H1 (cell line): Measurements from ENCODE around the gene CKS1B. TPM values are rescaled to one million over a fixed set of nuclear protein-coding genes. Genes with fewer than 3 reads are reported as not detected.
A peak's percentile ranks its signal among the peaks of the same experiment; 100 is the strongest.

Experiments
- CTCF ChIA-PET: fragments of 300-600 bp; sonication (Branson Sonifier 250); formaldehyde crosslinking; loops from one replicate; lab custom pipeline; 2021; ENCODE audit not compliant: partially characterized antibody; lab: Charles Lee
- POLR2A ChIA-PET: fragments of 300-600 bp; sonication (Branson Sonifier 250); formaldehyde crosslinking; loops from one replicate; lab custom pipeline; 2021; ENCODE audit warnings: inconsistent platforms; ENCODE audit not compliant: partially characterized antibody; lab: Charles Lee
- DNase-seq, 2 experiments: peaks; one replicate each; pipeline versions ENCODE4 v3.0.0 to v3.0.0-alpha.2; 2010 to 2022; ENCODE audit warnings: low spot score in 2 of 2, low read depth in 1 of 2, mixed read lengths in 1 of 2
- FAIRE-seq: peaks from 2 replicates; lab custom pipeline; 2011; peaks lifted over from hg19 to GRCh38; lab: Jason Lieb, UNC
- H2AFZ ChIP-seq: 2 replicates; pipeline ENCODE4 v1.8.1; 2012; ENCODE audit warnings: low read length, inconsistent platforms
- H2AK5ac ChIP-seq: 2 replicates; pipeline ENCODE4 v1.6.1; 2013; ENCODE audit warnings: low read depth, low read length
- H2BK120ac ChIP-seq: replicated peaks from 2 replicates; pipeline ENCODE3; 2013; ENCODE audit warnings: low read depth, low read length, inconsistent platforms
- H2BK12ac ChIP-seq: 2 replicates; pipeline ENCODE4 v1.6.1; 2013; ENCODE audit warnings: low read depth, low read length
- H2BK15ac ChIP-seq: 2 replicates; pipeline ENCODE4 v1.6.1; 2013; ENCODE audit warnings: low read length
- H2BK20ac ChIP-seq: 2 replicates; pipeline ENCODE4 v1.6.1; 2013; ENCODE audit warnings: low read length
- H2BK5ac ChIP-seq: 2 replicates; pipeline ENCODE4 v1.6.1; 2013; ENCODE audit warnings: low read depth, low read length
- H3K14ac ChIP-seq: 2 replicates; pipeline ENCODE4 v1.6.1; 2013; ENCODE audit warnings: inconsistent platforms; ENCODE audit not compliant: insufficient read length
- H3K18ac ChIP-seq: 2 replicates; pipeline ENCODE4 v1.6.1; 2013; ENCODE audit warnings: low read length; ENCODE audit errors: extremely low read depth
- H3K23ac ChIP-seq: 2 replicates; pipeline ENCODE4 v1.6.1; 2013; ENCODE audit warnings: inconsistent platforms; ENCODE audit not compliant: insufficient read length
- H3K23me2 ChIP-seq: 2 replicates; pipeline ENCODE4 v1.6.1; 2013; ENCODE audit warnings: low read depth, low read length
- H3K27ac ChIP-seq: 2 replicates; pipeline ENCODE4 v1.6.1; 2011; ENCODE audit warnings: low read depth, low read length, inconsistent platforms
- H3K27me3 ChIP-seq, 4 experiments: replicated peaks in 1 of 4; 1 replicate in 1 of 4; 2 replicates in 3 of 4; pipeline versions ENCODE4 v1.6.1 to v1.8.1; 2011 to 2013; ENCODE audit warnings: low read length in 3 of 4, mild to moderate bottlenecking in 3 of 4, inconsistent platforms in 2 of 4, mixed read lengths in 2 of 4, moderate library complexity in 1 of 4; ENCODE audit not compliant: control insufficient read depth in 3 of 4, insufficient read depth in 3 of 4; ENCODE audit errors: extremely low read depth in 1 of 4
- H3K36me3 ChIP-seq, 4 experiments: 2 replicates each; pipeline versions ENCODE4 v1.6.1 to v1.8.1; 2011 to 2013; ENCODE audit warnings: mild to moderate bottlenecking in 4 of 4, low read length in 3 of 4, moderate library complexity in 2 of 4, control low read depth in 1 of 4, inconsistent platforms in 1 of 4; ENCODE audit not compliant: insufficient read depth in 4 of 4, control insufficient read depth in 2 of 4
- H3K4ac ChIP-seq: replicated peaks from 2 replicates; pipeline ENCODE3; 2013; ENCODE audit warnings: low read length, low read depth, mixed read lengths, inconsistent platforms; ENCODE audit not compliant: insufficient read length
- H3K4me1 ChIP-seq, 4 experiments: replicated peaks in 1 of 4; 1 replicate in 1 of 4; 2 replicates in 3 of 4; pipeline versions ENCODE4 v1.6.1 to v1.8.1; 2011 to 2013; ENCODE audit warnings: low read length in 3 of 4, inconsistent platforms in 2 of 4, mixed read lengths in 1 of 4; ENCODE audit not compliant: insufficient read depth in 4 of 4, control insufficient read depth in 3 of 4
- H3K4me2 ChIP-seq, 2 experiments: 2 replicates each; pipeline versions ENCODE4 v1.6.1 to v1.8.1; 2011 to 2013; ENCODE audit warnings: low read depth in 2 of 2, low read length in 2 of 2, control low read depth in 1 of 2, inconsistent platforms in 1 of 2, mild to moderate bottlenecking in 1 of 2; ENCODE audit not compliant: insufficient read depth in 1 of 2
- H3K4me3 ChIP-seq, 4 experiments: fragments of 200-600, 300-600 bp in 1 of 4; sonication (generic), shearing (Covaris generic), sonication (Bioruptor Twin) in 1 of 4; 2 replicates each; pipeline versions ENCODE4 v1.5.1 to v1.8.1; 2011 to 2016; ENCODE audit warnings: low read length in 4 of 4, low read depth in 3 of 4, control low read depth in 2 of 4, inconsistent platforms in 2 of 4, mild to moderate bottlenecking in 2 of 4, mixed read lengths in 1 of 4, moderate library complexity in 1 of 4; ENCODE audit not compliant: insufficient read depth in 2 of 4; ENCODE audit errors: extremely low read depth in 1 of 4
- H3K56ac ChIP-seq: replicated peaks from 2 replicates; pipeline ENCODE3; 2013; ENCODE audit warnings: low read depth, mild to moderate bottlenecking, mixed read lengths, low read length, inconsistent platforms; ENCODE audit not compliant: insufficient read length
- H3K79me1 ChIP-seq: 2 replicates; pipeline ENCODE4 v1.6.1; 2013; ENCODE audit warnings: low read depth, low read length, control low read depth
- H3K79me2 ChIP-seq, 2 experiments: 2 replicates each; pipeline versions ENCODE4 v1.6.1 to v1.8.1; 2012 to 2013; ENCODE audit warnings: low read length in 2 of 2, mild to moderate bottlenecking in 2 of 2, inconsistent platforms in 1 of 2; ENCODE audit not compliant: insufficient read depth in 2 of 2, control insufficient read depth in 1 of 2
- H3K9ac ChIP-seq, 4 experiments: replicated peaks in 1 of 4; 1 replicate in 1 of 4; 2 replicates in 3 of 4; pipeline versions ENCODE4 v1.6.1 to v1.8.1; 2011 to 2013; ENCODE audit warnings: low read depth in 3 of 4, low read length in 3 of 4, control low read depth in 2 of 4, mild to moderate bottlenecking in 2 of 4, moderate library complexity in 2 of 4, inconsistent platforms in 1 of 4; ENCODE audit errors: extremely low read depth in 1 of 4
- H3K9me3 ChIP-seq, 2 experiments: 2 replicates each; pipeline versions ENCODE4 v1.6.1 to v1.8.1; 2012 to 2013; ENCODE audit warnings: mild to moderate bottlenecking in 2 of 2, moderate library complexity in 2 of 2, control low read depth in 1 of 2, inconsistent platforms in 1 of 2, low read depth in 1 of 2, low read length in 1 of 2, mixed read lengths in 1 of 2; ENCODE audit not compliant: insufficient read depth in 2 of 2
- H4K20me1 ChIP-seq, 2 experiments: replicated peaks in 1 of 2; 2 replicates each; pipeline versions ENCODE3 to v1.8.1; 2011 to 2013; ENCODE audit warnings: inconsistent platforms in 2 of 2, low read length in 2 of 2, mild to moderate bottlenecking in 1 of 2; ENCODE audit not compliant: insufficient read depth in 2 of 2, control insufficient read depth in 1 of 2
- H4K5ac ChIP-seq: 2 replicates; pipeline ENCODE4 v1.6.1; 2013; ENCODE audit warnings: low read length, low read depth, mixed read lengths, inconsistent platforms; ENCODE audit not compliant: insufficient read length
- H4K8ac ChIP-seq: 2 replicates; pipeline ENCODE4 v1.8.0; 2013; ENCODE audit warnings: mild to moderate bottlenecking, moderate library complexity, low read length, inconsistent platforms; ENCODE audit not compliant: insufficient read depth; ENCODE audit errors: extremely low read depth
- H4K91ac ChIP-seq: replicated peaks from 2 replicates; pipeline ENCODE3; 2013; ENCODE audit warnings: low read length, mixed read lengths, inconsistent platforms; ENCODE audit not compliant: insufficient read length
- CTBP2 ChIP-seq: IDR thresholded peaks from 2 replicates; pipeline ENCODE4 v1.7.0; 2011; ENCODE audit warnings: borderline replicate concordance, mild to moderate bottlenecking, moderate library complexity, mixed read lengths, low read length; ENCODE audit not compliant: insufficient read depth, insufficient read length
- KDM1A ChIP-seq: fragments of 200-600, 300-600 bp; sonication (generic); IDR thresholded peaks from 2 replicates; pipeline ENCODE4 v1.7.1; 2016; ENCODE audit warnings: mild to moderate bottlenecking, low read length, borderline replicate concordance
- MAFK ChIP-seq: IDR thresholded peaks from 2 replicates; pipeline ENCODE4 v1.6.1; 2012; ENCODE audit warnings: low read depth, mild to moderate bottlenecking, improper control_type of control experiment, low read length
- PHF8 ChIP-seq: fragments of 200-600 bp; sonication (generic); conservative IDR thresholded peaks from 2 replicates; pipeline ENCODE4 v1.7.1; 2012; ENCODE audit warnings: low read depth, mild to moderate bottlenecking, inconsistent platforms, low read length, moderate library complexity
- TAF1 ChIP-seq: IDR thresholded peaks from 2 replicates; pipeline ENCODE4 v1.6.1; 2011; ENCODE audit warnings: mild to moderate bottlenecking, low read depth, low read length
- ZNF274 ChIP-seq: IDR thresholded peaks from 2 replicates; pipeline ENCODE4 v1.7.0; 2012; ENCODE audit warnings: low read length, borderline replicate concordance; ENCODE audit errors: extremely low read depth
- whole genome bisulfite sequencing, 2 experiments: shearing (Covaris generic) in 1 of 2; methylation state at CpG; one replicate each; pipeline versions ENCODE4 v1.1.6 to v1.1.7; 2013 to 2015; ENCODE audit warnings: low lambda C conversion rate in 2 of 2, mixed read lengths in 2 of 2, inconsistent platforms in 1 of 2, low coverage in 1 of 2, missing lambda C conversion rate in 1 of 2; ENCODE audit not compliant: insufficient replicate concordance in 2 of 2, insufficient coverage in 1 of 2, insufficient read length in 1 of 2; ENCODE audit errors: extremely low coverage in 1 of 2, missing lambda C conversion rate in 1 of 2; 5-methylcytosine and 5-hydroxymethylcytosine counted together
- polyA plus RNA-seq, 7 experiments: library from polyadenylated mRNA; depleted of rRNA in 3 of 7; stranded (reverse) in 5 of 7; unstranded in 2 of 7; fragments of >200 nt in 5 of 7; fragments of 200-250 nt in 2 of 7; gene quantifications; 1 replicate in 5 of 7; 2 replicates in 1 of 7; 4 replicates in 1 of 7; pipeline versions ENCODE4 v1.2.1 to v1.2.3, GENCODE V29; 2011 to 2013; ENCODE audit warnings: missing spikeins in 2 of 7, mixed read lengths in 2 of 7
- total RNA-seq: library from RNA; stranded (reverse); fragmentation: NEBNext Ultra II Directional; extraction: Animal tissue kit (Norgen Biotek cat#: 25700); gene quantifications from 2 replicates; pipeline ENCODE4 v1.2.1, GENCODE V29; 2021
- TF ChIP-seq, protein P1 (sequence below), 3 experiments: IDR thresholded peaks; 1 replicate in 2 of 3; 2 replicates in 1 of 3; pipeline versions ENCODE4 v1.5.1 to v1.6.1; 2011; ENCODE audit warnings: low read length in 3 of 3, mild to moderate bottlenecking in 3 of 3, inconsistent platforms in 2 of 3, low read depth in 1 of 3, moderate library complexity in 1 of 3; ENCODE audit not compliant: insufficient read depth in 1 of 3; ENCODE audit errors: control extremely low read depth in 1 of 3

CKS1B gene
- total and polyA plus RNA-seq, 2 of the 8 experiments (the other 6 are each of a cell fraction or from before 2014, with no cell fraction given), result 294 to 1,025 TPM

DNA sequence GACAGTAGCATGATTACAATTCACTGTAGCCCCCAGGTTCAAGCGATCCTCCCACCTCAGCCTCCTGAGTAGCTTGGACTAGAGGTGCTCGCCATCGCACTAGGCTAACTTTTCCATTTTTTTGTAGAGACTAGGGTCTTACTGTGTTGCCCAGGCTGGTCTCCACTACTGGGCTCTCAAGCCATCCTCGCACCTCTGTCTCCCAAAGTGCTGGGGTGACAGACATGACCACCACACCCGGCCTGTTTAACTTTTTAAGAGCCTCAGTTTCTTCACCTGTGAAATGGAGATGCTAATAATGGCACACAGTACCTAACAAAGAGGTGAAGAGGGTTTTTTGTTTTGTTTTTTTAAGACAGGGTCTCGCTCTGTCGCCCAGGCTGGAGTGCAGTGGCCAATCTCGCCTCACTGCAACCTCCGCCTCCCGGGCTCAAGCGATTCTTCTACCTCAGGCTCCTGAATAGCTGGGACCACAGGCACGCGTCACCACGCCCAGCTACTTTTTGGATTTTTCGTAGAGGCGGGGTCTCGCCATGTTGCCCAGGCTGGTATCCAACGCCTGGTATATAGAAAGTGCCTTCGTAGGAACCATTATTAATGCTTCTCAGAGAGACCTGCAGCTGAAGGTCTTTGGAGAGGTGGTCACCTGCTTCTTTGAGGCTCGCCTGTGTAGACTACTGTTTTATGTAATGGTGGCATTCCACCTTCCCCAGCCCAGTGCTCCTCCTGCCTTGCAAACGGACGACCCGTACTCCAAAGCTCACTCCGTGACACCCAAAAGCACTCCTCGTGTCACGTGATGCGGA is 38.5 kb upstream of the CKS1B start:
- H3K79me2 ChIP-seq, result no peaks in the 10 kb centered on the region
- H4K20me1 ChIP-seq, result no peaks in the 10 kb centered on the region
- peak overlapping the region; percentile 98; the same call in 1 of the 2 replicates for H4K8ac ChIP-seq
- no peaks in the 10 kb centered on the region for H3K27me3 ChIP-seq
- no peaks in the 10 kb centered on the region; the same call in 1 of the 2 replicates for H3K79me1 ChIP-seq
- peak overlapping the region; percentile 93 for H4K91ac ChIP-seq
- peak overlapping the region in 3 of 4 experiments; percentile 77 to 99 (median 99); a peak in 6 of 7 replicates for H3K9ac ChIP-seq
- H3K4me1 ChIP-seq, result peaks cover 0 to 9% (median 5%) of the 10 kb centered on the region in 4 experiments; a peak in 4 of 7 replicates
- ChIA-PET POLR2A (interaction anchor here (0.6 to 2.6 kb wide), 32 partner anchors 8 to 376 kb away, joined by 3 to 22 read pairs (median 4); partner anchors contain the start of genes ADAM15, ADAR, FLAD1 and LENEP), CTCF (interaction anchor here (0.7 to 2.5 kb wide), 18 partner anchors 8 to 274 kb away, joined by 3 to 6 read pairs (median 3); partner anchors contain the start of gene PBXIP1)
- 53% methylated on average over 27 of the region's 27 CpGs; no CpG with 5 or more reads in 1 of the 2 experiments for WGBS, 2 experiments
- H3K36me3 ChIP-seq, result no peaks in the 10 kb centered on the region
- H3K23ac ChIP-seq, result no peak overlapping the region
- H3K14ac ChIP-seq, result no peak overlapping the region
- H3K23me2 ChIP-seq, result peaks cover 12% of the 10 kb centered on the region
- peak overlapping the region; percentile 99 for H3K27ac ChIP-seq
- no peak for FAIRE-seq
- peak overlapping the region; percentile 83; the same call in 1 of the 2 replicates for H2BK15ac ChIP-seq
- 0 out of 2 replicates have a peak overlapping the region, but pooled peaks have one; percentile 82 for H2BK20ac ChIP-seq
- H3K4me2 ChIP-seq, result peak overlapping the region; percentile 79 to 94
- H2BK12ac ChIP-seq, result peak overlapping the region; percentile 89
- 0 out of 2 replicates have a peak overlapping the region, but pooled peaks have one; percentile 3 for H2AFZ ChIP-seq
- peak overlapping the region; percentile 48 for H3K56ac ChIP-seq
- H2BK120ac ChIP-seq, result peak overlapping the region; percentile 44
- no peak overlapping the region for H3K4ac ChIP-seq
- H3K9me3 ChIP-seq, result no peaks in the 10 kb centered on the region
- H3K4me3 ChIP-seq, result peak overlapping the region; percentile 71 to 87 (median 72)
- peak overlapping the region; percentile 100 for H2BK5ac ChIP-seq
- DNase-seq, result no peak
- 0 out of 2 replicates have a peak overlapping the region, but pooled peaks have one; percentile 11 for H2AK5ac ChIP-seq
- peak overlapping the region; percentile 43 for H4K5ac ChIP-seq
- no peak overlapping the region; the same call in 1 of the 2 replicates for H3K18ac ChIP-seq
- TF ChIP-seq KDM1A (peak; percentile 49; the same call in 1 of the 2 replicates), CTBP2 (no peak), MAFK (no peak), TAF1 (no peak), ZNF274 (no peak), PHF8 (no peak; the same call in 1 of the 2 replicates)
- TF ChIP-seq, protein P1, sequence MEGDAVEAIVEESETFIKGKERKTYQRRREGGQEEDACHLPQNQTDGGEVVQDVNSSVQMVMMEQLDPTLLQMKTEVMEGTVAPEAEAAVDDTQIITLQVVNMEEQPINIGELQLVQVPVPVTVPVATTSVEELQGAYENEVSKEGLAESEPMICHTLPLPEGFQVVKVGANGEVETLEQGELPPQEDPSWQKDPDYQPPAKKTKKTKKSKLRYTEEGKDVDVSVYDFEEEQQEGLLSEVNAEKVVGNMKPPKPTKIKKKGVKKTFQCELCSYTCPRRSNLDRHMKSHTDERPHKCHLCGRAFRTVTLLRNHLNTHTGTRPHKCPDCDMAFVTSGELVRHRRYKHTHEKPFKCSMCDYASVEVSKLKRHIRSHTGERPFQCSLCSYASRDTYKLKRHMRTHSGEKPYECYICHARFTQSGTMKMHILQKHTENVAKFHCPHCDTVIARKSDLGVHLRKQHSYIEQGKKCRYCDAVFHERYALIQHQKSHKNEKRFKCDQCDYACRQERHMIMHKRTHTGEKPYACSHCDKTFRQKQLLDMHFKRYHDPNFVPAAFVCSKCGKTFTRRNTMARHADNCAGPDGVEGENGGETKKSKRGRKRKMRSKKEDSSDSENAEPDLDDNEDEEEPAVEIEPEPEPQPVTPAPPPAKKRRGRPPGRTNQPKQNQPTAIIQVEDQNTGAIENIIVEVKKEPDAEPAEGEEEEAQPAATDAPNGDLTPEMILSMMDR (IDR thresholded peaks at IDR 0.05; ENCODE audit: control extremely low read depth in 1 of 3, insufficient read depth in 1 of 3, low read depth in 1 of 3, low read length in 3 of 3), result no peak
